Thyroid gland (tissue), 4 donors: ENCODE results near the gene CETN1.

Experiments
- CTCF ChIP-seq, 6 experiments: fragments of 200-600 bp in 3 of 6; fragments of 450-650 bp in 3 of 6; sonication (generic) in 3 of 6; IDR thresholded peaks; one replicate each; pipeline ENCODE4 v1.5.1; 2016 to 2019; ENCODE audit warnings: antibody characterized with exemption in 6 of 6, mild to moderate bottlenecking in 2 of 6, inconsistent platforms in 1 of 6, moderate library complexity in 1 of 6
- POLR2A ChIP-seq, 2 donors: fragments of 450-650 bp; IDR thresholded peaks; one replicate each; pipeline ENCODE4 v1.6.1; 2017; ENCODE audit warnings: antibody characterized with exemption in 2 of 2, mild to moderate bottlenecking in 2 of 2, moderate library complexity in 1 of 2

- no peak for TF ChIP-seq CTCF (IDR thresholded peaks at IDR 0.05)
- no peak for TF ChIP-seq POLR2A (IDR thresholded peaks at IDR 0.05)
Observed at GRCh38 chr18:582465-582864, 2.3 kb downstream of the CETN1 start.
